NB4 (cell line): ENCODE results near the gene TARBP1.

ENCODE experiments used
- MYC ChIP-seq: IDR thresholded peaks from 2 replicates; pipeline ENCODE4 v1.6.1; 2011; ENCODE audit warnings: low read depth, low read length
- POLR2A ChIP-seq: IDR thresholded peaks from 2 replicates; pipeline ENCODE4 v1.6.1; 2011; ENCODE audit warnings: mild to moderate bottlenecking; ENCODE audit not compliant: insufficient read length; ENCODE audit errors: extremely low read depth
- TF ChIP-seq, protein P1 (sequence below): IDR thresholded peaks from one replicate; pipeline ENCODE4 v1.5.1; 2012; ENCODE audit warnings: low read depth, low read length
- TF ChIP-seq, protein P2 (sequence below): IDR thresholded peaks from 2 replicates; pipeline ENCODE4 v1.6.1; 2011; ENCODE audit warnings: low read depth, low read length

DNA sequence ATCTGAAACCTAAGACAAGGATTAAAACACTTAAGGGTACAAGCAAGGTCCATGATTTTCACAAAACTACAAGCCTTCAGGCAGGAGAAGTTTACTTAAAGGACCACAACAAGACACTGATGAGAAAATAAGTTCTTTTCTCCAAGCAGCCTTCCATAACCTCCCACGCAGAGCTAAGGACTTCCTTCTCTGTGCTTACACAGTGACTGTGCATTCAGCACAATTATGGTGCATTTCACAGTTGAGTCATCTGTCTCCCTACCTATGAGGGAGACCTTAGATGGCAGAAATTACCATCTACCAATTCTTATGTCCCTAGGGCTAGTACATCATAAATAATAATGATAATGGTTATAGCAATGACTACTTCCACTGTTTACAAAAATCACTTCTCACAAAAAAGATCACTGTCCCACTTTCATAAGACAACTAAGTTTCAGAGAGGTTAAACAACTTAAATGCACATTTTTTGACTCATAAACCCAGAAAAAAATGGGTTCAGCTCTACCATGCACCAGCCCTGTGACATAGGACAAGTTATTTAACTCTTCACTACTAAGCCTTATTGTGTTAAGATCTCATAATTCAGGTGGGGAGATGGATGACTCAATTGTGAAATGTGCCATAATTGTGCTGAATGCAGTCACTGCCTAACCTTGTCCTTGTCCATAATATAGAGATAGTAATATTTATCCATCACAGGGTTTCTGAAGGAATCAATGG lies 45.3 kb downstream of the TARBP1 start:
- TF ChIP-seq, protein P1, sequence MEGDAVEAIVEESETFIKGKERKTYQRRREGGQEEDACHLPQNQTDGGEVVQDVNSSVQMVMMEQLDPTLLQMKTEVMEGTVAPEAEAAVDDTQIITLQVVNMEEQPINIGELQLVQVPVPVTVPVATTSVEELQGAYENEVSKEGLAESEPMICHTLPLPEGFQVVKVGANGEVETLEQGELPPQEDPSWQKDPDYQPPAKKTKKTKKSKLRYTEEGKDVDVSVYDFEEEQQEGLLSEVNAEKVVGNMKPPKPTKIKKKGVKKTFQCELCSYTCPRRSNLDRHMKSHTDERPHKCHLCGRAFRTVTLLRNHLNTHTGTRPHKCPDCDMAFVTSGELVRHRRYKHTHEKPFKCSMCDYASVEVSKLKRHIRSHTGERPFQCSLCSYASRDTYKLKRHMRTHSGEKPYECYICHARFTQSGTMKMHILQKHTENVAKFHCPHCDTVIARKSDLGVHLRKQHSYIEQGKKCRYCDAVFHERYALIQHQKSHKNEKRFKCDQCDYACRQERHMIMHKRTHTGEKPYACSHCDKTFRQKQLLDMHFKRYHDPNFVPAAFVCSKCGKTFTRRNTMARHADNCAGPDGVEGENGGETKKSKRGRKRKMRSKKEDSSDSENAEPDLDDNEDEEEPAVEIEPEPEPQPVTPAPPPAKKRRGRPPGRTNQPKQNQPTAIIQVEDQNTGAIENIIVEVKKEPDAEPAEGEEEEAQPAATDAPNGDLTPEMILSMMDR, result no peak
- TF ChIP-seq POLR2A, result no peak
- TF ChIP-seq, protein P2, sequence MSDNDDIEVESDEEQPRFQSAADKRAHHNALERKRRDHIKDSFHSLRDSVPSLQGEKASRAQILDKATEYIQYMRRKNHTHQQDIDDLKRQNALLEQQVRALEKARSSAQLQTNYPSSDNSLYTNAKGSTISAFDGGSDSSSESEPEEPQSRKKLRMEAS, result no peak
- no peak for TF ChIP-seq MYC
